Gastrocnemius medialis (tissue), 4 donors: ENCODE measurements around the gene ARFGAP2.

Experiments used
- CTCF ChIP-seq, 5 experiments: fragments of 450-650 bp in 3 of 5; fragments of 200-600 bp in 2 of 5; sonication (generic) in 2 of 5; IDR thresholded peaks in 4 of 5; conservative IDR thresholded peaks in 1 of 5; 1 replicate in 4 of 5; 2 replicates in 1 of 5; pipeline ENCODE4 v1.5.1; 2016 to 2019; ENCODE audit warnings: antibody characterized with exemption in 5 of 5, mild to moderate bottlenecking in 3 of 5, moderate library complexity in 3 of 5
- POLR2A ChIP-seq, 2 donors: fragments of 450-650 bp; IDR thresholded peaks; one replicate each; pipeline ENCODE4 v1.6.1; 2017; ENCODE audit warnings: antibody characterized with exemption in 2 of 2, mild to moderate bottlenecking in 2 of 2, moderate library complexity in 2 of 2

DNA sequence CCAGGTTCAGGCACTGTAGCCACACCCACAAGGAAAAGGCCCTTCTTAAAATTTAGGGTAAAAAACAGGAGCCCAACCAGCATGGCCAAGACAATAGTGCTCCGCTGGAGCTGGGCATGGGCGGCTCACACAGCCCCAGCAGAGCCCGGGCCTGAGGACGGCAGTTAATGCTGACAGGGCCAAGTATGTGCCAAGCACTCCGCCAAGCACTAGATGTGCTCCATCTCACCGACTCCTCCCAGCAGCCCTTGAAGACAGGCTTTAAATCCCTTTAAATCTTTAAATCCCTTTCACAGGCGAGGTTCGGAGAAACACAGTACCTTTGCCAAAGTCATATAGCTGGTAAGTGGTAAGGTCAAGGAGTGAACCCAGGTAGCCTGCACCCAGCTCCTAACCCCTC, 4.8 kb downstream of the ARFGAP2 start:
- TF ChIP-seq POLR2A (IDR thresholded peaks at IDR 0.05), result no peak
- TF ChIP-seq CTCF (IDR thresholded peaks at IDR 0.05 in 4 of 5, conservative IDR thresholded peaks at IDR 0.05 in 1 of 5), result no peak
